Measurements from ENCODE around the gene XPNPEP1. TPM values are rescaled to one million over a fixed set of nuclear protein-coding genes. Genes with fewer than 3 reads are reported as not detected.

XPNPEP1 gene
- total RNA-seq, 1 donor from 2014 or later: 94.6 TPM

DNA sequence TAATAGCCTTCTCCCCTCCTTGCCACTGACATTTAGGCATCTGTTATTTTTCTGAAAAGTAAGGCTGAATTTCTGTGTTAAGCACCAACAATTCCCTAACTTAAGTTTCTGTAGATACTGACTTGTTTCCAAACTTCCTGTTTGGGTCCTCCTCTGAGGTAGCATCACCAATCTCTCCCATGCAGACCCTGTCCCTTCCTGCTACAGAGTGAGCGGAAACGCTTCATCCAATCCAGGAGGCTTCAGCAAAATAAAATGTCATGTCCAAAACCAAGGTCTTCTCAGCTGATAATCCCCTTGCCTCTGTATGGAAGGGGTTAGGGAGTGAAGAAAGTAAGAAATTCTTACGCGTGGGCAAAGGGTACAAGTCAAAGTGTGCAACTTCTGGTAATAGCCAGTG, 29.9 kb downstream of the XPNPEP1 start:
- DNase-seq: no peak

DNA sequence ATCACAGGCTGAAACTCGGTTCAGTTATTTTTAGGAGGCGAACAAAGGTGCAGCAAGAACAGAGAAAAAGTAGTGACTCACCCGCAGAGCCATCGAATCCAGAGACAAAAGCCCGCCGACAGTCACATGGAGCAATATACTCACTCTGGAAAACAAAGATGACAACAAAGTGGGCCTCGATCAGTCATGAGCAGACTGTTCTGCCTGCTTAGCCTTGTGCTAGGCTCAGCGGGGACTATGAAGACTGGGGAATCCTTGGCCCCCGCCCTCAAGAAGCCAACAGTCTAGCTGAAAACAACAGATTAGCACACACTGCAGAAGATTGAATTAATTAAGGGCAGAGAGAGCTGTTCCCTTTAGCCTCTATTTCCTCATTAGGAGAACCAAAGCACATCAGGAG, 30.4 kb downstream of the XPNPEP1 start:
- DNase-seq: peak; percentile 18

DNA sequence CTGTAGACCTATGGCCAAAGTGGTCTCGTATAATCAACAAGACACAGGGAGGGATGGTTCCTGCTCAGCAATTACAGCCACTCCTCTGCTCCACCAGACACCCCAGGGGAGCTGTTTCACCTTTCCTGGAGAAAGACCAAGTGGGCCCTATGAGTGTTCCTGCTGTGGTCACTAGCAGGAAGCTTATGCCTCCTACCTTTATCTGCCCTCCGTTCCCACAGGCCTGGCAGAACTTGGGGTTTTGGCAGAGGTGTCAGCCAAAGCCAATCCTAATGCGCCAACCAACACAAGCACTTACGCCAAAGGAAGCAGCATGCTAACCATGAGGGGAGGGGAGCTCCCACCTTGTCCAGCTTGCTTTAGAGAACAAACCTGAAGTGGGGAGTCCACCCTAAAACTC, 31.2 kb downstream of the XPNPEP1 start:
- DNase-seq: no peak

DNA sequence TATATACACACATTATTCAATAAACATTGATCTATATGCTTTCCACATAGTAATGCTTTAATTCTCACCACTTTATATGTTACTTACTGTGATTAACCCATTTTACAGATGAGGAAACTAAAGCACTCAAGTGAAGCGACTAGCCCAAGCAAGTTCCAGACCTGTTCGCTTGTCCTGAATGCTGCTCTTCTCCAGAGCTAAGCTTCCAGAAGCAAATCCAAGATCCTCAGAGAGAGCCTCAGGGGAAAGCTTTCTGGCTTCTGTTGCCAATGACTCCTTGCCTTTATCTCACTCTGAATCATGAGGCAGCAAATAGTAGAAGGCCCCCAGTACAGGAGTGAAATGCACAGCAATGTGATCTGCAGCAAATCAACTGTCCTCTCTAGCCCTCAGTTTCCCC, 32.2 kb downstream of the XPNPEP1 start:
- no peak for DNase-seq

DNA sequence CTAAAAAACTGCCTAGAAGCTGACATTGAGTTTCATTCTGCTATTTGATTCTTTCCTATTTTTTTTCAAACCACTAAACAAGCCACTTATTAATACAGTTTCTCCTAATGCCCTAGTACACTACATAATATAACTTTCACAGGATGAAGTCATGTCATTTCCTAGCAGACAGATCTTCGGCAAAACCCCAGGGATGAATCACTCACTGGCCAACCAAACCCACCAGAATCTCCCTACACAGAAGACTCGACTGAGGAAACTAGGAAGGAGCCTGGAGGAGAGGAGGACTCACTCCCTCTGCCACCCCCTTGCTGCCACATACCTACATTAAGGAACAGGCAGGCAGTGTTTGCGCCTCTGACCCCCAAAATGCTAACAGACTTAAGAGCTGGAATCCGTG, 33.4 kb downstream of the XPNPEP1 start:
- no peak for DNase-seq

DNA sequence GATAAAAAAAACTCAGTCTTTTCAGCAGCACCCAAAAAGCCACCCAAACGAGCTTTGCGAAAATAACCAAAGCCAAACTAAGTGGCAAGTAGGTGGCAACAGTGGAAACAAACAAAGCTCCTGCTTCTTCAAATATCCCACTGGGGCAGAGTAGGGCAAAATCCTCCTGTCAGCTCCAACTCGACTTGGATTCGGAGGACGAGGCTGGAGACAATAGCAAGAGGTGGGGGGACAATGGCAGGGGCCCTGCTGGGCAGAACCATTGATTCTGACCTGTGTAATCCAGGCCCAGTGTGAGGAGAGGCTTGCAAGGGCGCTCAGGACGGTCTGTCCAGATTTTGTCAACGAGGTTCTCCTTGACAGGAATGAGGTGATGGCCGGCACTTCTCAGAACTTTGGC, 35.5 kb downstream of the XPNPEP1 start:
- no peak for DNase-seq

DNA sequence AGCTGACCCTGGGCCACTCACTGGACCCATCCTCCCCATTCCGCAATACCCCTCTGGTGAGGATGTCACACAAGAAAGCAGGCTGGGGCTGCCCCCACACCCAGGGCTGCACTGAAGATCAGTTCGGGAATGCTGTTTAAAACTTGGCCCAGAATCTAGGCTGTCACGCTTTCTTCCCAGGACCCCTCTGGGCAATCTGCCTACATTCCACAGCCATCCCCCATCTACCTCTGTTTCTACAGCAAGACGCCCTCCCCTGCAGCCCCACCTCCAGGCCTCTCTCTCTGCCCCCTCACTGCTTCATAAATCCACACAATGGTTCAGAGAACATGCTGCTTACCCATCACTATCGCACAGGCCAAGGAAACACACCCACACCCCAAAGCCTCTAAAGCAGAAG, 36.1 kb downstream of the XPNPEP1 start:
- no peak for DNase-seq

DNA sequence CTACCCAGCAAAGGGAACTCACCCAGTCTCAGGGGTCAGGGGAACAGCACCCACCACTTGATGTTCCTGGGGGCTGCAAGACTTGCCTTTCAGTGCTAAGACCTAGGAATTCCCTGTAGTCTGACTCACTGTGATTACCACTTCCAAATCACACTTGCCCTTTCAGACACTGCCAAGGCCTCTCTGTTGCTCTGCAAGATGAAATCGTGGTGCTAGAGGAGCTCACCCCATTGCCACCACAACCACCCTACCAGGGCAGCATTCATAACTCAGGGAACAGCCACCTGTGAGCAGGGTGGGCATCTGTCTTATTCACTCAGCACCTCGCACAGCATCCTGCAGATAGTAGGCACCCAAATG, 36.5 kb downstream of the XPNPEP1 start:
- DNase-seq: no peak

DNA sequence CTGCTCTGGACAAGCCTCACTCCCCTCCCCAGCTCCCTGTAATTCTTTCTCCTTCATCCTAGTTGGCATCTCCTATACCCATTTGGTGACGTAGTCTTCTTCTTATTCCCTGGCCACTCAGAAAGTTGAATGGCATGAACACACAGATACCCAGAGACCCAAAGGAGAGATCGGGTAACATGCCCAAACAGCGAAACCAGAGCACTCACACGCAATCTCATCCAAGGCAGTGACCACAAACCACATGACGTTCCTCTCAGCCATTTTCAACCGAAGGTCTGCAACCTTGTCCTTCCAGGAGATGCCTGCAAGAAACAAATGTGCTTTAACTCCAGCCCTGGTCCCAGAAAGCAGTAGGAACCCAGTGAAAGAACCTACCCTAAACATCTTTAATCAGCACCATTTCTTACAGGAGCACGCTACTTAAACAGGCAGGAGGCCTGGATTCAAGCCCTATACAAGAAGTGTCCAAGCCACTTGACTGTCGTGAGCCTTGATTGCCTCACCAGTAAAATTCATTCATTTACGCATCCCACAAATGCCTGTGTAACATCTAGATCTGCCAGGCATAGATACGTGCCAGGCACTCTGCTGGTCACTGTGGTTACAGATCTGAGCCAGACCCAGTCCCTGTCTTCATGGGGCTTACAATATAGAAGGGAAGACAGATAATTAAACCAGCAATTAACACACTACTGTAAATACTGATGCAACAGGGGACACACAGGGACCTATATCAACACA, 37.1 kb downstream of the XPNPEP1 start:
- DNase-seq: no peak

DNA sequence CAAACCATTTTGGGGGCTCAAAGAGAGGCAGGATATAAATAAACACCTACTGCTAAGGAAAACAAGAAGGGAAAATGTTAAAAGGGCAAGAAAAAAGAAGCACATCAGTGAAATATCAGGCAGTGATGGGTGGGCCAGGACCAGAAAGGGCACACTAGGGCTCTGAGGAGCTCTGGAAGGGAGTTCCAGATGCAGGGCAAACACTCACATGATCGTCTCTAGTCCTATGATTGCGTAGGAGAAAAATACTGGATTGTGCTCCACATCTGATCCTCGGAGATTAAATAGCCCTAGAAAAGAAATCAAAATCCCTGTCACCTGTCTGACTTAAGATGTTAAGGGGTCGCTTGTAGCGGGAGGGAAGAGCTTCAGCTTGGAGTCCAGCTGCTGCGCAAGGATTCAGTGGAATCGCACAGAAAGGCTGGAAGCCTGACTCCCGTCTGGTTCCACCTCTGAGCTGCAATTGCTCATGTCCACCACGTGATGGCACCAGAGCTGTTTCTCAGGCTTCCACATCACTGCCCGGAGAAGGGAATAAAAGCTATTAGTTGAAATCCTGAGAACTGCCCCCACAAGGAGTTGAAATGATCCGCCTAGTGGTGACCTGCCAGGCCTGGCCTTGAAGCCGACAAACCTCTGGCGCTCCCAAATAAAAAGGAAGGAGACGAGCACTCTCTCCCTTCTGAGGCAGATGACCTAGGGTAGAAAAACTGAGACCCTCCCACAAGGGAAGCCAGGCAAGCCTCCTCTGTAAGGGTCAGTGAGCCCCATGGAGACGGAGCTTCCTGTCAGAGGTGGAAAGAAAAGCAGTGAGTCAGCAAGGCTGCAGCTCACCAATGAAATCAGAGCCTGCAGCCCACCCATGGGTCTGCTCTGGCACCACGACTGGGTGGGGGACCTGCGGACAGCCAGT, 39.2 kb downstream of the XPNPEP1 start:
- DNase-seq: peak; percentile 90

DNA sequence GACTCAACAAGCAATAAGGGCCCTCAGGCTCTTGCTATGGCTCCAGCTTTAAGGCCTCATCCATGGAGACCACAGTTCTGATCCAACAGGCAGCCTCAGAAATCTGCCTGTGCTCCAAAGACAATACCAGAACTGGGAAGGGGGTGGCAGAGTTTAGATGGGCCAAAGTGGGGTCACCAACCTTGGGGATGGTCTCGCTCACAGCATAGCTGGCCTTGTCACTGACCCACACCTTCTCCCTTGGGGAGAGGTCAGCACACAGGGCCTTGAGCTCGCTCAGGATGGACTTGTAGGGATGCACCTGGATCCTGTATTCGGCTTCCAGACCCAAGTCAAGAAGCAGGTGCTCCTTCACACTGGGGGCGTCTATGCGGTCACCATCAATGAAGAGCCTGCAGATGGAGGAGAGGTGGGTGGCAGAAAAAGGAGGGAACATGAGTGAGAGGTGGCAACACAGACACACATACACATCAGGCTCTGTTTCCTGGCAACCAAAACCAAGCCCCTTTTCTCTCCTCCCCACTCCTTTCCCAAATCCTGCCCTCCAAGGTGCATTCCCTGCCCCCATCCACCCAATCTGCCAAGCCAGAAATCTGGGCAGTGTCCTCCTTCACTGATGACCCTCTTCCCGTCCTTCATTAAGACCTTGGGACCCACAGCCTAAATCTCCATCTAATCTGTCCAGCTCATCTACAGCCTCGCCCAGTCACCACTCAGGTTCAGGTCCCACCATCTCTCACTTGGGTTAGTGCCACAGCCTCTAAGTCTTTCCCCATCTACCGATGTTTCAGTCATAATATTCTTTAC, 40.9 kb downstream of the XPNPEP1 start:
- no peak for DNase-seq

DNA sequence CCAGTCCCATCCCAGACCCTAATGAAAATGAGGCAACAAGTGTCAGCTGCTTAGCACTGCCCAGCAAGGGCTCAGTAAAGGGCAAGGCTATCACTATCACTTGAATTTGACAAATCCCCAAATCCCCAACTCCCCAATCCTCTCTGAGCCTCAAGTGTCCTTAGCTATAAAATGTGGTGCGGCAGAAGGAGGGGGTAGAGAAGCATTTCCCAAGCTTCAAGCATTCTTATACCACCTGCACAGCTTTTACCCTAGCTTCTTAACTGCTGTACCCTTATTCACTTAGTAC, 41.6 kb downstream of the XPNPEP1 start:
- DNase-seq: no peak

DNA sequence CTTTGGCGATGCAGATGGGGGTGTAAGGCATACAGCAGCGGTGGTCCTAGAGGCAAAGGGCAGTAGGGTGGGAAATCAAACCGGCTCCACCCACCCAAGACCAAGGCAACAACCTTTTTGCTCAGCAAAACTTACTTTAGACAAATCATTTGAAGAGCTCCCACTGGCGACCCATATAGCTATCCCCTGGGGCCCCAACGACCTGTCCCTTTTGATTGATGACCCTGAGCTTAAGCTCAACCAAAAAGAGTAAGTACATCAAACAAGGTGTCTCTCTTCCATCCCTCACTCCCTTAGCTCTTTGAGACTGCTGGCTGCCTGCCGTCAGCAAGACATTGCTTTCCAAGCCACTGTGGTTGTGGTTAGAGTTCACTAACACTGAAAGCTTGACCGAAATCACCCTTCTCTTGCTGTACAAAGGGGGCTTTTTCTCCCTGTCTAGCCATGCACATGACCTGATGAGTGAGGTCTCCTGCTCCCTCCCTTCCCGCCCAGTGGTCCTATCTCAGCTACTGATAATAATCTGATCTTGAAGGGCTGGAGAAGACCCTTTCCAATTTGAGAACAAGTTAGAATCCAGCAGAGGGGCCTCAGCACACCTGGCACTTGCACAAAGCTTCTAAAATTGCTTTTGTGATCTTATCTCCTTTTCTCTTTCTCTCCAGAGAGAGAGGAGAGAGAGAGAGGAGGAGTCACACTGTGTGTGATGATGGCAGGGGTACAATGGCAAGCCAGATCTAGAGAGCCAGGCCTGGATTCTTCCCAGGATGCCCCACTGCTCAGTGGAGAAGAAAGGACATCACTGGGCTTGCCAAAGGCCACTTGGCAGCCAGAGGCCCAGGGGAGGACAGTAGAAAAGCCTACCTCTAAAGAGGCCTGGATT, 42.2 kb downstream of the XPNPEP1 start:
- no peak for DNase-seq

DNA sequence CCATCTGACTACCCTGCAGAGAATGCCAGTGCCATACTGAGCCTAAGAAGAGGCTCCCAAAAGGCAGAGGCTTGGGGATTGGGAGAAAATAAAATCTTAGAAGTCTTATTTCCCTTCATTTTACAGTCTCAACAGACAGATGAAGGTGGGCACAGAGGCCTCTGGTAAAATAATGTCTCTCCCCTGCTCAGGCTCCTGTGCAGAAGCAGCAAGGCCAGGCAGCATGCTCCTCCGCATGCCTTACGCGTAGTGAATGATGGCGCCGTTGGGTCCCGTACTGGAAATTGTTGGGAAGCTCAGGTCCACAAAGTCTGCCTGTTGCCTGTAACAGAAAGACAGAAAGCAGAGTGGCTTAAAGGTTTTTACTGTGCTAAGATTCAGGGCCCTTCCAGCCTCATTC, 45.8 kb downstream of the XPNPEP1 start:
- no peak for DNase-seq

DNA sequence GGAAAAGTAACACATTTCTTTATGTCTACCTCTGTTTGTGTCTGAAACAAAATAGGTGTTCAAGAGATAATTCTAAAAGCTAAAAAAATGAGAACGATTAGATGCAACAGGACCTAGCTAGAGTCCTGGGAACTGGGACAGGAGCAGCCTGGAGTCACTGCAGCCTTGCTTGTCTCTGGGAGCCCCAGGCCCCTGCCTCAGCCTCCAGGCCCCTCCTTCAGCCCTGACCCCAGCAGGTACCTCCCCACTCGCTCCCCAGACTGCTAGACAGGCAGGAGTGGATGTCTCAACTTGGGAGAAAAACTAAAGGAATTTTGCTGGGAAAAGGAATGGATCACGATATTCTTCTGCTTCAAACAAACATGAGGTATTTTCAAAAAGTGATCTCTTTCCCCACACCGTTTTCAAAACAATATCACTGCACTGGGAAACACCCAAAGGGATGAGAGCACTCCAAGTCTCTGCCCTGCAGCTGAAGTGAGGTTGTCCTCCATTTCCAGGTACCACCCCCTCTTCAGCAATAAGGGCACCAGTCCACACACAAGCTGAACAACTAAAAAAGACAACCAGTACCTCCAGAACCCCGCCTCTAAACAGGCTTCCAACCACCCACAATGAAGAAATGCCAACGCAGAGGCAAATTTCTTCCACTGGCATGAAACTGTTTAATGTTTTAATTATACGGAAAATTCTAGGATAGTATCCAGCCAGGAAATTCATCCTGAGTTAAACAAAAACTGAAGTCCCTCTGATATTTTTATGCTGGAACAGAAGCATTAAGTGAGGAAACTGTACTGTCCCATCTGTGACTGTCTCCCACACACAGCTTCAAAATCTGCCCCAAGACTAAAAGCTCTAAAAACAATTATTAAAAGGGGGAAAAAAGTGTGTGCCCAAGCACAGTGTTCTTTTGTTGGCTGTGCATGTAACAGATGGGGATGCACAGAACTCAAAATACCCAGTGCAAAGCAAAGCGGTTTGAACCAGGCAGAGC, 47.2 kb downstream of the XPNPEP1 start:
- no peak for DNase-seq

DNA sequence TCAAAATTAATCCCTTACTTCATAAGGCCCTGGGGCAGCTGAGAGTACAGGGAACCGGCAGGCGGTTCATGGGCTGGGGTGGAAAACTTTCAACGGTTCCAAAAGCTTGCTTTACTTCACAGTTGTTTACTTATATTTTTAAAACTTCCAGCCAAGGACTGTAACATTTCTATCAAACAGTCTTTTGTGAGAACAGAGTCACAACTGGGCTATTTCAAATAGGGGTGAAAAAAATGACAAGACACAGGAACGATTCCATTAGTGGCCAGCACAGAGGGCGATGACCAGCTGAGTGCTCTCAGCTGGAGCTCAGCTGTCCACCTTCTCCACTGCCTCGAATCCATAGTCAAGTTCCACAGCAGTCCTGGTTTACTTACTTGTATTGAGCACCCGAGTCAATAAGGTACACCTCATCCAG, 48.2 kb downstream of the XPNPEP1 start:
- DNase-seq: no peak

DNA sequence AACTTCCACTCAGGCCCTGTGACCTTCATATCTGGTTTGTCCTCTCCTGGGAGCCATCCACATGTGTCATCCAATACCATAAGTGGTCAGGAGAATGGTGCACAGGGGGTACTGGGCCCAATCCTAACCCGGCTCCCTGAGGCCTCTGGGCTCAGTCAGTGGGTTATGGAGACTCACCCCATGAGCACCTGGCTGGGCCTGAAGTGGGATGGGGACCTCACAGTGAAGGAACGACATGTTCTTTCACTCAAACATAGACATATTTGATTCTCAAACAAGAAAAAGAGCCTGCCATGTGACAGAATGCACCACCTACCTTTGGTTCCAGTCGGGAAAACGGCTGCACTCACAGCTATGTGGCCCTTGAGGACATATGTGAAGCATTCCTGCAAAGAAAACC, 51.8 kb downstream of the XPNPEP1 start:
- DNase-seq: no peak

DNA sequence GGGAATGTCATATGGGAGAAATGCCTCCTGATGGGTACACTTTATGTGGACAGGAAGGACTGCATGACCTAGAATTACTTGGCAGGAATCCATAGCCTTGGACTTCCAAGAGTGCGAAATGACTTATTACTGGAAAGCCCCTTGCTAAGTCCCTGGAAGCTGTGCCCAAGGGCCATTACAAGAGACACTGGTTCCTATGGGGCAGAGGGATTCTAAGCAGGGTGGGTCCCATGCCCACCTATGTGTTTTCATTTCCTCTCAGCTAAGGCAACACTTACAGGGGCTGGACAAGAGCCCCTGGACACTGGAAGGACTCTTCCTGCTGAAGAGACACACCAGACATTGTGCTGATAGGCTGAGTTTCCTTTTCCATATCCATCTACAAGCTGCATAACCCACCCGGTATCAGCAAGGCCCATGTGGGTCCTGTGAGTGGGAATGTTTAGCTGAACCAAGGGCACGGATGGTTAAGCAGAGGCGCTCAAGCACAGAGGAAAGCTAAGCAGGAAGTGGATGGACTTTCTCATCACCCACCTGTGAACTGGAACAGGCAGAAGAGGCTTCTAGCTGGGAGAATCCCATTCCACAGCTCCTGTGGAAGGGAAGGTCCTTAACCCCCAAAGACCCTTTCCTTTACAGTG, 56.2 kb downstream of the XPNPEP1 start:
- DNase-seq: no peak

DNA sequence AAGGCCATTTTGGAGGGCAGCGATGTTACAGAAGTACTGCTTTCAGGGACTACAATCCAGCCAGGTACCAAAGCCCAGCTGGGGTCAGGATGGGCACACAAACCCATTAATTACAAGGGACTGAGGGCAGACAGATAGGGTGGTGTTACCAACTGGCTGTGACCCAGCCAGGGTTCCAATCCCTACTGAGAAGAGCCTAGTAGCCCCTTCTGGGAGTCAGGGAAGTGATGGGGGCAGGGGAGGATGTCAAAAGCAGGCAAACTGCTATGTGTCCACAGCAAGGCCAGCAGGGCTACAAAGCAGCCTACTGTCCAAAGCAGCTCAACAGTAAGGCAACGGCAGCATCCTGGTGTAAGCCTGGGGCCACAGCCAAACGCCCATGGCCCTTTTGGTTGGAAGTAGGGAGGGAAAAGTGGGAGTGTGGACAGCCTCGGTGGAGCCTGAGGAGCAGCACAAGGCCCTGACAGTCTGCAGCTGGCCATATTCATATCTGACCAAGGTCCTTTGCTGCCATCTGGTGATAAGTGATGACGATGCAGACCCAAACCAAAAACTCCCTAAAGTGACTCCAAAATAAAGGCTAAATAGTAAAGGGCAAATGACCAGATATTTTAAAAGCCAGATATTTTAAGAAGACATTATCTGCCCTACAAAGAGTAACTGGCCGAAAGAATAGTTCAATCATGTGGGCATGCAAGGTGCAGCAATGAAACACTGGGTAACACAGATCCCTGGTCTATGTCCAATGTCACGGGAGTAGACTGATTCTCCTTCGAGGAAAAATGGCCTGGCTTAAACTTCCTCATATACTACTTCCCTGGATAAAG, 56.9 kb downstream of the XPNPEP1 start:
- no peak for DNase-seq

Measured in skin of body (tissue), 2 donors.